HFFc6 (cell line): ENCODE measurements around the gene PPTC7. TPM values are rescaled to one million over a fixed set of nuclear protein-coding genes. Genes with fewer than 3 reads are reported as not detected.

Source experiments
- DNase-seq: peaks from one replicate; pipeline ENCODE4 v3.0.0-alpha.2; 2018
- H3K27ac Mint-ChIP-seq: 2 replicates; pipeline ENCODE4 v1.8.0; 2020; ENCODE audit warnings: mild to moderate bottlenecking, mixed read lengths
- H3K27me3 Mint-ChIP-seq: 2 replicates; pipeline ENCODE4 v1.8.0; 2021; ENCODE audit warnings: mild to moderate bottlenecking, moderate library complexity, mixed read lengths; ENCODE audit not compliant: insufficient read depth
- H3K36me3 Mint-ChIP-seq: 2 replicates; pipeline ENCODE4 v1.8.0; 2021; ENCODE audit warnings: low read depth, mixed read lengths
- H3K4me1 Mint-ChIP-seq: 2 replicates; pipeline ENCODE4 v1.8.0; 2020; ENCODE audit warnings: low read depth, mixed read lengths
- H3K4me3 Mint-ChIP-seq: 2 replicates; pipeline ENCODE4 v1.8.0; 2020; ENCODE audit warnings: mild to moderate bottlenecking, moderate library complexity, mixed read lengths
- H3K9me3 Mint-ChIP-seq: 2 replicates; pipeline ENCODE4 v1.8.0; 2020; ENCODE audit warnings: mild to moderate bottlenecking, mixed read lengths
- CTCF ChIP-seq: fragments of 200-600 bp; sonication (generic); IDR thresholded peaks from 2 replicates; pipeline ENCODE4 v1.5.0; 2021; ENCODE audit warnings: antibody characterized with exemption, mild to moderate bottlenecking
- total RNA-seq, 6 experiments: library from RNA; stranded (reverse); fragmentation: NEBNext Ultra II Directional; extraction: Animal tissue kit (Norgen Biotek cat#: 25700); gene quantifications; 2 replicates in 1 of 6; 3 replicates in 5 of 6; pipeline ENCODE4 v1.2.3, GENCODE V29; 2021

PPTC7 gene
- total RNA-seq, 6 experiments from 2014 or later: 8.9 to 13.6 (median 12.0) TPM

GRCh38 chr12:110514363-110514762 is 68.8 kb downstream of the PPTC7 start:
- Mint-ChIP-seq H3K4me1 (no peaks in the 10 kb centered on the region), H3K27me3 (0 out of 2 replicates have a peak, but pooled peaks cover 2% of the 10 kb centered on the region), H3K4me3 (no peak overlapping the region), H3K9me3 (no peaks in the 10 kb centered on the region), H3K36me3 (no peaks in the 10 kb centered on the region), H3K27ac (no peak overlapping the region)
- no peak for DNase-seq
- TF ChIP-seq CTCF: no peak

DNA sequence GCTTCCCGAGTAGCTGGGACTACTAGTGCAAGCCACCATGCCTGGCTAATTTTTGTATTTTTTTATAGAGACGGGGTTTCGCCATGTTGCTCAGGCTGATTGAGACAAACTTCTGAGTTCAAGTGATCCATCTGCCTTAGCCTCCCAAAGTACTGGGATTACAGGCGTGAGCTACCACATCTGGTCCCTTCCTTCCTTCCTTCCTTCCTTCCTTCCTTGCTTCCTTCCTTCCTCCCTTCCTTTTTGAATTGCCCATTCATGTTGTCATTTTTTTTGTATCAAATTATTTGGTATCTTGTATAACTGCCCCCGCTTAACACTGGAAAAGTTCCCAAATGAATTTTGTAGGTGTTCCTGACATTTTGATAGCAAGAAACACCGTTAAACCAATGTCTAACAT is 69.3 kb downstream of the PPTC7 start:
- no peaks in the 10 kb centered on the region for H3K36me3 Mint-ChIP-seq
- no peaks in the 10 kb centered on the region for H3K4me1 Mint-ChIP-seq
- no peak overlapping the region for H3K4me3 Mint-ChIP-seq
- no peak for DNase-seq
- no peaks in the 10 kb centered on the region for H3K9me3 Mint-ChIP-seq
- H3K27ac Mint-ChIP-seq: no peak overlapping the region
- no peak for TF ChIP-seq CTCF
- 0 out of 2 replicates have a peak, but pooled peaks cover 2% of the 10 kb centered on the region for H3K27me3 Mint-ChIP-seq

DNA sequence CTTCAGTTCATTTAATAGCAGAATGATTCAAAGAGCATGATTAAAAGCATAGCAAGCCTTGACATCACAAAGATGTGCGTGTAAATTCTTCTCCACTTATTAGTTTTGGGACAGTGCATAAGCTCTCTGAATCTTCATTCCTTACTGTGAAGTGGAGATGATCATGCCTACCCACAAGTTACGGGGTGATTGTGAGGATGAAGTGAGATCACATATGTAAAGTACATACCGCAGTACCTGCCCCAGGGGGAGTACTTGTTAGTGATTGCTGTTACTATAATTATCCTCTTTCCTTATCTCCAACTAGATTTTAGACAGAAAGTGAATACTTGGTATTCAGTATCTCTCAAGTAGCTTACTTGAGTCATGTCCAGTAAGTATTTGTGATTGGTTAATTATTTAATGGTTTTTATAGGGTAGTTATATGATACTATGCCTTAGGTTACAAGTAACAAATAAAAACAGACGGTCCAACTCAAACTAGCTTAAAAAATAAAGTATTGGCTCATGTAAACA is 75.0 kb downstream of the PPTC7 start:
- no peak overlapping the region for H3K27ac Mint-ChIP-seq

DNA sequence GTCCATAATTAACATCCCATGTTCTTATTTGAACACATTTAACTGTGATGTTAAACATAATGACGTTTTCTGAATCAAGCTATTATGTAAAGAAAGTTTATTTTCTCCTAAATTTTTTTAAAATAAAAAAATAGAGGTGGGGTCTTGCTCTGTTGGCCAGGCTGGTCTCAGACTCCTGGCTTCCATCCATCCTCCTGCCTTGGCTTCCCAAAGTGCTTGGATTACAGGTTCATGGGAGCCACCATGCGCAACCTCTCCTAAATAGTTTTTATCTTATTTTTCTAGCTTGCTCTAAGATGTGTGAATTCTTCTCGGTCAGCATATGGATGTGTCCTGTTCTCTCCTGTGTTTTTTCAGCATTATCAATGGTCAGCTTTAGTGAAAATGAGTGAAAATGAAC is 77.8 kb downstream of the PPTC7 start:
- Mint-ChIP-seq H3K4me1 (peaks cover 12% of the 10 kb centered on the region), H3K27me3 (peaks cover 4% of the 10 kb centered on the region), H3K36me3 (peaks cover 13% of the 10 kb centered on the region), H3K9me3 (peaks cover 7% of the 10 kb centered on the region), H3K27ac (no peak overlapping the region), H3K4me3 (no peak overlapping the region)
- DNase-seq: no peak
- TF ChIP-seq CTCF: no peak

More for the DNA sequence above, 75.0 kb downstream of the PPTC7 start:
- DNase-seq: no peak
- TF ChIP-seq CTCF: no peak
- Mint-ChIP-seq H3K27me3 (no peaks in the 10 kb centered on the region), H3K36me3 (no peaks in the 10 kb centered on the region), H3K4me1 (no peaks in the 10 kb centered on the region), H3K9me3 (no peaks in the 10 kb centered on the region), H3K4me3 (no peak overlapping the region)

- Mint-ChIP-seq H3K27ac (no peak overlapping the region), H3K27me3 (peaks cover 4% of the 10 kb centered on the region), H3K4me3 (no peak overlapping the region), H3K4me1 (peaks cover 31% of the 10 kb centered on the region), H3K36me3 (peaks cover 19% of the 10 kb centered on the region), H3K9me3 (peaks cover 7% of the 10 kb centered on the region)
- no peak for DNase-seq
- TF ChIP-seq CTCF: no peak
Observed at GRCh38 chr12:110503432-110503831, 79.7 kb downstream of the PPTC7 start.
